Thymus (tissue), 11 donors: ENCODE results near the gene HOXB5. TPM values are rescaled to one million over a fixed set of nuclear protein-coding genes. Genes with fewer than 3 reads are reported as not detected.
A peak's percentile ranks its signal among the peaks of the same experiment; 100 is the strongest.

Experiments
- DNase-seq, 9 donors: peaks; one replicate each; pipeline ENCODE4 v3.0.0-alpha.2; 2013; ENCODE audit warnings: low spot score in 9 of 9, low read depth in 6 of 9, missing footprints in 1 of 9
- H3K27ac ChIP-seq, 2 donors: one replicate each; pipeline ENCODE4 v1.5.1; 2013; ENCODE audit warnings: control low read depth in 1 of 2, low read depth in 1 of 2, low read length in 1 of 2, mild to moderate bottlenecking in 1 of 2, moderate library complexity in 1 of 2
- H3K27me3 ChIP-seq, 2 donors: one replicate each; pipeline ENCODE4 v1.5.1; 2013; ENCODE audit warnings: low read length in 1 of 2; ENCODE audit not compliant: control insufficient read depth in 2 of 2, insufficient read depth in 1 of 2
- H3K36me3 ChIP-seq, 2 donors: one replicate each; pipeline ENCODE4 v1.5.1; 2013; ENCODE audit warnings: low read length in 1 of 2, mild to moderate bottlenecking in 1 of 2, moderate library complexity in 1 of 2; ENCODE audit not compliant: control insufficient read depth in 2 of 2, insufficient read depth in 2 of 2
- H3K4me1 ChIP-seq, 2 donors: one replicate each; pipeline ENCODE4 v1.5.1; 2013; ENCODE audit warnings: low read length in 2 of 2; ENCODE audit not compliant: control insufficient read depth in 2 of 2, insufficient read depth in 2 of 2
- H3K4me3 ChIP-seq, 2 donors: one replicate each; pipeline ENCODE4 v1.5.1; 2013; ENCODE audit warnings: low read length in 2 of 2, control low read depth in 1 of 2, mild to moderate bottlenecking in 1 of 2
- H3K9me3 ChIP-seq, 2 donors: one replicate each; pipeline ENCODE4 v1.5.1; 2013; ENCODE audit warnings: low read length in 1 of 2, mild to moderate bottlenecking in 1 of 2; ENCODE audit not compliant: control insufficient read depth in 2 of 2, insufficient read depth in 1 of 2
- WGBS: extraction: QIAGEN DNeasy Blood & Tissue Kit; methylation state at CpG from one replicate; pipeline ENCODE4 v1.1.7; 2013; 5-methylcytosine and 5-hydroxymethylcytosine counted together
- polyA plus RNA-seq: library from polyadenylated mRNA; stranded (reverse); fragments of 200-250 nt; gene quantifications from one replicate; pipeline ENCODE4 v1.2.3, GENCODE V29; 2013
- total RNA-seq: library from RNA; stranded (reverse); fragments of 120-200 nt; gene quantifications from one replicate; pipeline ENCODE4 v1.2.4, GENCODE V29; 2013
- donor health status: healthy.

Gene HOXB5
- total and polyA plus RNA-seq, 2 donors, result 0.16 TPM; not detected in 1

- 95% methylated on average over 14 of the region's 14 CpGs for WGBS
- H3K27ac ChIP-seq, result no peak overlapping the region
- H3K4me1 ChIP-seq, result peaks cover 0 to 15% of the 10 kb centered on the region in 2 donors
- H3K27me3 ChIP-seq, result peaks cover 12 to 58% of the 10 kb centered on the region in 2 donors
- H3K36me3 ChIP-seq, result no peaks in the 10 kb centered on the region
- no peak for DNase-seq
- H3K9me3 ChIP-seq, result no peaks in the 10 kb centered on the region
- no peak overlapping the region for H3K4me3 ChIP-seq
Observed at GRCh38 chr17:48559840-48560817, 33.5 kb downstream of the HOXB5 start.

DNA sequence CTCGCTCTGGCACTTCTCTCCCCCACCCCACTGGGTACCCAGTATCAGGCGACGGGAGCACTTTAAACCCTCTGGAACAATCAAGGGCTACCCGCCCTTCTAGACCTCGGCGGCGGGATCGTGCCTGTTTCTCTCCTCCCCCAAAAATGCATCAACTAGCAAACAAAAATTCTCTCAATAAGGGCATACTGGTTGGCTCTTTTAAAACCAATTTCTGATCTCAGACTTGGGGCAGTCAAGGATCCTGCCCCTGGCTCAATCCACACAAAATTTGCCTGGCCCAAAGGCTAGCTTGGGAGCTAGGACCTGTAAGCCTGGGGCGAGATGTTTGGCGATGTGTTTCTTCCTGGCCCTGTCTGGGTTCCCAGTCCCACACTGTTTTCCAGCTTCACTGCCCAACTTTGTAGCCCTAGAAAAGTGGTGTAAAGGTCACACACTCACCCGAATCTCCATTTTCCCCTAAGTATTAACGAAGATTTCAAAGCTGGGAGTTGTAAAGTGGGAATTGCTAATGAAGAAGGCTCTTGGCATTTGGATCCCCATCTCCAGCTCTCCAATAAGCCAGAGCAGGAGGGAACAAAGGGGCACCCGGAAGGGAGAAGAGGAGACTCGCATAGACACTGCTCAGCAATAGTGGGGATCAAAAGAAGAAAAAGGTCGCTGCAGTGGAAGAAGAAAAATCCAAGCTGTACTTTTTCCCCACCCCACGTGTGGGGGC, 34.3 kb downstream of the HOXB5 start:
- no peak for DNase-seq
- WGBS, result 94% methylated on average over 16 of the region's 16 CpGs
- H3K27me3 ChIP-seq, result peaks cover 16 to 58% of the 10 kb centered on the region in 2 donors
- no peaks in the 10 kb centered on the region for H3K36me3 ChIP-seq
- no peaks in the 10 kb centered on the region for H3K9me3 ChIP-seq
- no peak overlapping the region for H3K27ac ChIP-seq
- H3K4me1 ChIP-seq, result peaks cover 0 to 16% of the 10 kb centered on the region in 2 donors
- no peak overlapping the region for H3K4me3 ChIP-seq

DNA sequence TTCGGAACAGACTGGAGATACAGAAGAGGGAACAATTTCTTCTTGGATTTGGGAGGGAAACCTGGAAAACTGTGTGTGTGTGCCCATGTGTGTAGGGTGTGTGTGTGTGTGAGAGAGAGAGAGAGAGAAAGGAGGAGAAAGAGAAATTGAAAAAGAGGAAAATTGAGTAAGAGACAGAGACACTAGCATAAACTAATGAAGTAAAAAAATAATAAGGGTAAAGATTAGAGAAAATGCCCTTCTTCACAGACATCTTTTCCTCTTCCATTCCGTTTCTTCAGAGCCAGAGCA, 34.8 kb downstream of the HOXB5 start:
- Histone ChIP-seq H3K27ac (no peak overlapping the region), H3K9me3 (no peaks in the 10 kb centered on the region), H3K36me3 (no peaks in the 10 kb centered on the region), H3K4me1 (peaks cover 0 to 15% of the 10 kb centered on the region in 2 donors), H3K27me3 (peaks cover 16 to 60% of the 10 kb centered on the region in 2 donors), H3K4me3 (no peak overlapping the region)
- WGBS, result 97% methylated on average over 2 of the region's 2 CpGs
- no peak for DNase-seq

DNA sequence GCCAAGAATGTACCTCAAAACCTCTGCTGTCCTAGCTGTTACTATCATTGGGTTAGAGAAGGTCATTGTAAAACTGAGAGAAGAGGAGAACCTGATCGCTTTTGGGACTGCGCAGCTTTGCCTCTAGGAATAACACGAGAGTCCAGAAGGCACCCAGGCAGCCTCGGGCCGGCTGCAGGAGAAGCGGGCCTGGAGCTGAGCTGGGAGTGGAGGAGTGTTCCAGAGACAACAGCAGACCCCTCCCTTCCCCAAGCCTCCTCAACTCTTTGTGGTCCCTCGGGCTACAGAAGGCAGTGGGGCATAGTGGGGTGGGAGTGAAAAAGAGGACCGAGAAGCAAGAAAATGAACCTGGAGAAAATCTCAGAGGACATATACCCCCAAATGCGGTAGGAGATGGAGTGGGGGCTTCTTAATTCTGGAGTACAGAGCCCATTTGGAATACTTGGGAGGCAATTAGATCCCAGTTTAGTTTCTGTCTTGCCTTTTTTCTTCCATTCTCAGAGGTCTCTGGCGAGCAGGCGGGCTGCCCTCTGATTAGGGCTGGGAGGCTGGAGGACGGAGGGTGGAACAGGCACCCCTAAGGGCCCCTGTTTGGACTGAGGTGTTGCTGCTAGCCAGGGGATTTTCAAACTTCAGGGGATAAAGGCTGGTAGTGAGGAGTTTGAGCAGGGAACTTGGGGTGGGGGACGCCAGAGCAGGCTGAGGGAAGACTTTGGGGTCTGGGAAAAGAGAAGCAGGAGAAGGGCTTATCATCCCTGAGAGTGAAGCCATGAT, 35.3 kb downstream of the HOXB5 start:
- no peaks in the 10 kb centered on the region for H3K36me3 ChIP-seq
- no peak overlapping the region for H3K4me3 ChIP-seq
- H3K9me3 ChIP-seq, result no peaks in the 10 kb centered on the region
- WGBS, result 95% methylated on average over 13 of the region's 13 CpGs
- H3K27ac ChIP-seq, result no peak overlapping the region
- peaks cover 0 to 14% of the 10 kb centered on the region in 2 donors for H3K4me1 ChIP-seq
- no peak for DNase-seq
- peaks cover 16 to 55% of the 10 kb centered on the region in 2 donors for H3K27me3 ChIP-seq

GRCh38 chr17:48556576-48557401, 36.8 kb downstream of the HOXB5 start:
- H3K27ac ChIP-seq, result no peak overlapping the region
- WGBS, result 94% methylated on average over 7 of the region's 7 CpGs
- H3K36me3 ChIP-seq, result no peaks in the 10 kb centered on the region
- no peak for DNase-seq
- peaks cover 16 to 50% of the 10 kb centered on the region in 2 donors for H3K27me3 ChIP-seq
- no peaks in the 10 kb centered on the region for H3K9me3 ChIP-seq
- H3K4me3 ChIP-seq, result no peak overlapping the region
- peaks cover 0 to 14% of the 10 kb centered on the region in 2 donors for H3K4me1 ChIP-seq

- no peak overlapping the region for H3K27ac ChIP-seq
- 86% methylated on average over 5 of the region's 5 CpGs for WGBS
- H3K9me3 ChIP-seq, result no peaks in the 10 kb centered on the region
- H3K4me3 ChIP-seq, result no peak overlapping the region
- H3K4me1 ChIP-seq, result peaks cover 0 to 9% of the 10 kb centered on the region in 2 donors
- DNase-seq, result no peak
- no peaks in the 10 kb centered on the region for H3K36me3 ChIP-seq
- peaks cover 16 to 50% of the 10 kb centered on the region in 2 donors for H3K27me3 ChIP-seq
Observed at GRCh38 chr17:48556229-48556575, 37.4 kb downstream of the HOXB5 start.

- Histone ChIP-seq H3K4me1 (peaks cover 0 to 9% of the 10 kb centered on the region in 2 donors), H3K36me3 (no peaks in the 10 kb centered on the region)
- peak in 1 of 9 donors; percentile 51 for DNase-seq
Observed at GRCh38 chr17:48555258-48556228, 38.0 kb downstream of the HOXB5 start.

More at GRCh38 chr17:48555258-48556228, 38.0 kb downstream of the HOXB5 start:
- no peaks in the 10 kb centered on the region for H3K9me3 ChIP-seq
- whole genome bisulfite sequencing, result 5% methylated on average over 36 of the region's 36 CpGs
- no peak overlapping the region for H3K27ac ChIP-seq
- H3K4me3 ChIP-seq, result peak overlapping the region; percentile 18 to 36
- H3K27me3 ChIP-seq, result peaks cover 16 to 51% of the 10 kb centered on the region in 2 donors
